GM12875 (cell line): ENCODE measurements around the gene TACC3.

ENCODE experiments used
- H3K4me3 ChIP-seq: one replicate; pipeline ENCODE4 v1.5.1; 2011; ENCODE audit warnings: low read depth, low read length, control low read depth
- TF ChIP-seq, protein P1 (sequence below): IDR thresholded peaks from 2 replicates; pipeline ENCODE4 v1.5.1; 2011; ENCODE audit warnings: low read depth, mild to moderate bottlenecking, control low read depth, inconsistent platforms, low read length, moderate library complexity, borderline replicate concordance; ENCODE audit not compliant: insufficient read depth

The TACC3 gene

DNA sequence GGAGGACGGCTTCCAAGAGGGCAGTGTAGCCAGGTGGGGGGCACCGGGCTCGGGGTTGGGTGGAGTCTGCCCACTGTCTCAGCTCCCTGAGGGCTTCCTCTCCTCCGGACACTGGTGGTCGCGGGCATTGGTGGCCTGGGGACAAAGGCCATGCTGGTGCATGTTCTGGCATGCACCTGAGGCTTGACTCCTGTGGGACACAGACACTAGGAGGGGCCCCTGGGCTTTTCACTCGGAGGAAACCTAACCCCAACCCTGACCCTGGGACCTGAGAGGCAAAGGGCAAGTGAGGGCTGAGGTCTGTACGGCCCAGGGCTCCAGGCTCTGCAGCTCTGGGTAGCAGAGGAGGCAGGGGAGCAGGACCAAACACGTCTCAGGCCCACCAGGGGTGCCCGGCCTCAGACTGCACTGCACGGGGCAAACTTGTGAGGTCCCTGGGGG is 49.5 kb downstream of the TACC3 start:
- TF ChIP-seq, protein P1, sequence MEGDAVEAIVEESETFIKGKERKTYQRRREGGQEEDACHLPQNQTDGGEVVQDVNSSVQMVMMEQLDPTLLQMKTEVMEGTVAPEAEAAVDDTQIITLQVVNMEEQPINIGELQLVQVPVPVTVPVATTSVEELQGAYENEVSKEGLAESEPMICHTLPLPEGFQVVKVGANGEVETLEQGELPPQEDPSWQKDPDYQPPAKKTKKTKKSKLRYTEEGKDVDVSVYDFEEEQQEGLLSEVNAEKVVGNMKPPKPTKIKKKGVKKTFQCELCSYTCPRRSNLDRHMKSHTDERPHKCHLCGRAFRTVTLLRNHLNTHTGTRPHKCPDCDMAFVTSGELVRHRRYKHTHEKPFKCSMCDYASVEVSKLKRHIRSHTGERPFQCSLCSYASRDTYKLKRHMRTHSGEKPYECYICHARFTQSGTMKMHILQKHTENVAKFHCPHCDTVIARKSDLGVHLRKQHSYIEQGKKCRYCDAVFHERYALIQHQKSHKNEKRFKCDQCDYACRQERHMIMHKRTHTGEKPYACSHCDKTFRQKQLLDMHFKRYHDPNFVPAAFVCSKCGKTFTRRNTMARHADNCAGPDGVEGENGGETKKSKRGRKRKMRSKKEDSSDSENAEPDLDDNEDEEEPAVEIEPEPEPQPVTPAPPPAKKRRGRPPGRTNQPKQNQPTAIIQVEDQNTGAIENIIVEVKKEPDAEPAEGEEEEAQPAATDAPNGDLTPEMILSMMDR = no peak
- no peak overlapping the region for H3K4me3 ChIP-seq

GRCh38 chr4:1771555-1772305 is 50.4 kb downstream of the TACC3 start:
- TF ChIP-seq, protein P1 = no peak
- no peak overlapping the region for H3K4me3 ChIP-seq

GRCh38 chr4:1772853-1773538 is 51.7 kb downstream of the TACC3 start:
- TF ChIP-seq, protein P1 = no peak

GRCh38 chr4:1773754-1774153 is 52.4 kb downstream of the TACC3 start:
- TF ChIP-seq, protein P1 = no peak
- no peak overlapping the region for H3K4me3 ChIP-seq

More at GRCh38 chr4:1772853-1773538, 51.7 kb downstream of the TACC3 start:
- no peak overlapping the region for H3K4me3 ChIP-seq

DNA sequence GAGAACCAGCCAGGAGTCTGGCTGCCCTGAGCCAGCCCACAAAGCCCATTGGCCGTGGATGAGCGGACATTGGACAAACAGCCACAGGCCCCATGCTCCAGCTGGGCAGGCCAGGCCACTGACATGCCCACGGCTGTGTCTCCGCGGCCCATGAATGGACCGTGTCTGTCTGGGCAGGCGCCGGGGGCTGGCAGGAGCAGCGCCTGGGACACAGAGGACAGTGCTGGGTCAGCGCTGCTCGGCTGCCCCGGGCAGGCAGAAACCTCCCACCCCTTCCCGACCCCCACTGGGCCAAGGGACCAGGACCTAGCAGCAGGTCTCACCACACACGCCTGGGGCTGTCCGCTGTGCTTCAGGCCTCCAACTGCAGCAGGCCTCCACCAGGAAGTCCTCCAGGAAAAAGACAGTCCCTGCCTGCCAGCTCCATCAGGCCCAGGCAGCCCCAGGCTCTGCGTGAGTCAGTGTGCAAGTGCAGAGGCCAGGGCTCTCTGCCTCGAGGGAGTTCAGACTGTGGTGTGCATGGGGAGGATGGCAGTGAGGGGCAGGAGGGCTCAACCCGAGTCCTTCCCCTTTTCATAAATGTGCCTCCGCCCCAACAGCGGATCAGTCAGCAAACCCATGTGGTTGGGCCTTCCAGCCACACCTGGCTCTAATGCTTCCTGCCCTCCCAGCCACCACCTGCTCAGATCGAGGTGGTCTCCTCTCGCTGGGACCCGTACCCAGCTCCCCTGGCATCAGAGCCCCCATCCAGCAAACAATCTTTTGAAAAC is 54.6 kb downstream of the TACC3 start:
- TF ChIP-seq, protein P1 = no peak

DNA sequence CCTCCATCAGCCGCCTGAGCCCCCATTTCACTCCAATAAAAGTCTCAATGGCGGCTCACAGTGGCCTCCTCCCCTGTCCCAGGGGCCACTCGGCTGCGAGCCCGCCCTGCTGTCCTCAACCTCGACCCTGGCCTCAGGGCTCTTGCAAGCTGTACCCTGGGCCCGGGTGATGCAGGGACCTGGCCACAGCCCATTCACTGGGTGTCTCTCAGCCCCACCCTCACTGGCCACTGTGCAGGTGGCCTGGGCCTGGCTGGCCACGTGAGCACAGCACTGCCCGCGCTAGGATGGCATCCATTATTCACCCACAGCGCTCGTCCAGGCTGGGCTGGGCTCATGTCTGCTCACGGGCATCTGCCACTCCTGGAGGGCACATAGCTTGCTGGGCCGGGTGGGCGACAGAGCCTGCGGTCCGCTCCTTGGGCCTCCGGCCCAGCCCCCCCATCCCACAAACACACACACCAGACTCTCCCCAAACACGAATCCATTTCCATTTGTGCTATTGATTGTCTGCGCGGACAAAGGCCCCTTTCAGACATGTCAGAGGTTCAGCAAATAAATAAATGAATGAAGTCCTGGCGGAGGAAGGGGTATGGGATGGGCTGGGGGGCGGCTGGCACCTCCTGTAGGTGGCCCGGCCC is 55.3 kb downstream of the TACC3 start:
- H3K4me3 ChIP-seq = no peak overlapping the region
- TF ChIP-seq, protein P1 = no peak

More for the DNA sequence above, 54.6 kb downstream of the TACC3 start:
- H3K4me3 ChIP-seq = no peak overlapping the region
